Colonic mucosa (tissue), 4 donors: ENCODE data around the gene DCHS1. TPM values are rescaled to one million over a fixed set of nuclear protein-coding genes. Genes with fewer than 3 reads are reported as not detected.

ENCODE experiments used
- DNase-seq: peaks from one replicate; pipeline ENCODE4 v3.0.0-alpha.2; 2020
- H3K27ac ChIP-seq: fragments of 200-600 bp; one replicate; pipeline ENCODE4 v1.8.0; 2021
- H3K27me3 ChIP-seq: fragments of 200-600 bp; one replicate; pipeline ENCODE4 v1.8.0; 2021
- H3K36me3 ChIP-seq: fragments of 200-600 bp; one replicate; pipeline ENCODE4 v1.8.0; 2021
- H3K4me1 ChIP-seq: fragments of 200-600 bp; one replicate; pipeline ENCODE4 v1.8.0; 2021; ENCODE audit warnings: mild to moderate bottlenecking
- H3K4me3 ChIP-seq: fragments of 200-600 bp; one replicate; pipeline ENCODE4 v1.8.0; 2021
- H3K9ac ChIP-seq, 2 donors: one replicate each; pipeline ENCODE4 v1.7.0; 2013; ENCODE audit warnings: control low read depth in 2 of 2, low read depth in 2 of 2, low read length in 2 of 2
- H3K9me3 ChIP-seq: fragments of 200-600 bp; one replicate; pipeline ENCODE4 v1.8.0; 2021
- CTCF ChIP-seq: fragments of 200-600 bp; IDR thresholded peaks from one replicate; pipeline ENCODE4 v1.8.0; 2022; ENCODE audit warnings: antibody characterized with exemption, mild to moderate bottlenecking
- intact Hi-C: fragments of 100-400 bp; cut with DNase I; formaldehyde crosslinking; loops from one replicate; pipeline ENCODE4 v1.14.1; 2022
- total RNA-seq, 2 donors: library from RNA; stranded (reverse); fragmentation: NEBNext Ultra II Directional in 1 of 2; extraction: Animal tissue kit (Norgen Biotek cat#: 25700) in 1 of 2; gene quantifications; one replicate each; pipeline ENCODE4 v1.2.1, GENCODE V29; 2021
- donor health status: healthy.
- donor health status: DM: no; HTN: no; CAD: no.
- donor health status: DM: no; HTN: no; CAD: no.

Gene DCHS1
- total RNA-seq, 2 donors from 2014 or later = 4.7 to 8.3 TPM

GRCh38 chr11:6667733-6668374 is 12.2 kb upstream of the DCHS1 start:
- TF ChIP-seq CTCF = peak; percentile 48
- Histone ChIP-seq H3K4me3 (no peak overlapping the region), H3K36me3 (no peaks in the 10 kb centered on the region), H3K27ac (no peak overlapping the region), H3K9ac (no peak overlapping the region), H3K4me1 (no peaks in the 10 kb centered on the region), H3K9me3 (no peaks in the 10 kb centered on the region), H3K27me3 (no peaks in the 10 kb centered on the region)
- DNase-seq = no peak
- intact Hi-C loops = loop anchor here (5.0 kb wide), 1 partner anchor 66 kb away; the partner anchor contains the start of genes ILK and RRP8

- DNase-seq = no peak
- Histone ChIP-seq H3K27ac (no peak overlapping the region), H3K9ac (no peak overlapping the region), H3K36me3 (no peaks in the 10 kb centered on the region), H3K4me1 (no peaks in the 10 kb centered on the region), H3K4me3 (no peak overlapping the region), H3K9me3 (no peaks in the 10 kb centered on the region), H3K27me3 (no peaks in the 10 kb centered on the region)
- no peak for TF ChIP-seq CTCF
- intact Hi-C loops = loop anchor here (5.0 kb wide), 1 partner anchor 64 kb away; the partner anchor contains the start of genes ILK and RRP8
Measured at GRCh38 chr11:6666302-6667183, 10.9 kb upstream of the DCHS1 start.

GRCh38 chr11:6664551-6664950 is 8.9 kb upstream of the DCHS1 start:
- no peak for TF ChIP-seq CTCF

GRCh38 chr11:6663794-6664469 is 8.3 kb upstream of the DCHS1 start:
- Histone ChIP-seq H3K4me1 (no peaks in the 10 kb centered on the region), H3K9me3 (no peaks in the 10 kb centered on the region), H3K27ac (no peak overlapping the region), H3K4me3 (no peak overlapping the region), H3K9ac (no peak overlapping the region), H3K36me3 (no peaks in the 10 kb centered on the region), H3K27me3 (no peaks in the 10 kb centered on the region)
- no peak for DNase-seq
- intact Hi-C loops = no loop called here
- TF ChIP-seq CTCF = no peak

More at GRCh38 chr11:6664551-6664950, 8.9 kb upstream of the DCHS1 start:
- Histone ChIP-seq H3K4me1 (no peaks in the 10 kb centered on the region), H3K36me3 (no peaks in the 10 kb centered on the region), H3K4me3 (no peak overlapping the region), H3K27me3 (no peaks in the 10 kb centered on the region), H3K27ac (no peak overlapping the region), H3K9ac (no peak overlapping the region), H3K9me3 (no peaks in the 10 kb centered on the region)
- no peak for DNase-seq
- intact Hi-C loops = no loop called here

- Histone ChIP-seq H3K9ac (no peak overlapping the region), H3K4me1 (no peaks in the 10 kb centered on the region), H3K4me3 (no peak overlapping the region), H3K36me3 (no peaks in the 10 kb centered on the region), H3K9me3 (no peaks in the 10 kb centered on the region), H3K27me3 (no peaks in the 10 kb centered on the region), H3K27ac (no peak overlapping the region)
- intact Hi-C loops = no loop called here
- DNase-seq = no peak
- no peak for TF ChIP-seq CTCF
Measured at GRCh38 chr11:6660712-6661111, 5.1 kb upstream of the DCHS1 start.
